HG02571 (cell line): ENCODE results near the gene CTBP1.
"Not testable (repeated sequence)": the region's sequence is repeated elsewhere in the genome, so short reads cannot be mapped to it uniquely, and the experiment has no call there.

ENCODE experiments used
- ATAC-seq: cut with Tn5 transposase; IDR thresholded peaks from one replicate; pipeline ENCODE4 v1.9.1; 2021; ENCODE audit warnings: mild to moderate bottlenecking, moderate library complexity; ENCODE audit not compliant: unreplicated experiment

CTBP1 gene

DNA sequence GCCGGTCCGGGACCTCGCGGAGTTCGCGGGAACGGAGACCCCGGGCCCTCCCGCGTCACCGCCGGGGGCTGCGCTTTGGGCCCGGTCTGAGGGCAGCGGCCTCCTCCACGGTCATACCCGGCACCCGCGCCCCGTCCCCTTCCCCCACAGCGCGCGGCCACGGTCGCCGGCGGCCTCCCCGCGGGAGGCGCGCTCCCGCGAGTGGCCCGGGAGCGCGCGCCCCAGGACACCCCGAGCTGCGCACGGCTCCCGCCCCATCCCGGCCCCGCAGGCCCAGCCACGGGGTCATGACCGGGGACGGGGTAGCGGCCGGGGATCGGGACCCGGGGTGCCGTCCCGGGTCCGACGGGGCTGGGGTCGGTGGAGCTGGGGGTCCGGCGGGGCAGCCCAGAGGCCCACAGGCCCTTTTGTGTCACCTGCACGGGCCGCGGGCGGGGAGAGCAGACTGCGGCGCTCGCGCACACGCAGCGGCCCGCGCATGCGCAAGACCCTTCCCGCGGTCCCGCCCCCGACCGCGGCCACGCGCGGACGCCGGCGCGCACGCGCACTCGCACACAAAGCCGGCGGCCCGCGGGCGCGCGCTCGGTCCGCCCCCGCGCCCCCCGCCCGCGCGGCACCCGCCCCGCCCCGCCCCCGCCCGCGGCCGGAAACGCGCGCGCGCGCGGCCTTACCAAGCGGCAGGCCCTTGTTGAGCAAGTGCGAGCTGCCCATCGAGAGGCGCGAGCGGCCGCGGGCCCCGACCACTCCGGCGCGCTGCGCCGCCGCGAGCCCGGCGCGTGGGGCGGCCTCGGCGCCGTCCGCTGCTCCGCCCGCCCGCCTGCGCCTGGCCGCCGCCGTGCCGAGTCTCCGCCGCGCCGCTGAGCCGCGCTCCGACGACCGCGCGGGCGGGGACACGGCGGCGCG, at the start of gene CTBP1:
TSS of gene CTBP1 (minus strand) at position 886 of the 903 bp plus-strand sequence. CDS start 7,799 bp downstream, outside the sequence.
- ATAC-seq = peak; percentile 34

GRCh38 chr4:1298461-1298860, 49.5 kb upstream of the CTBP1 start:
- ATAC-seq = no peak

DNA sequence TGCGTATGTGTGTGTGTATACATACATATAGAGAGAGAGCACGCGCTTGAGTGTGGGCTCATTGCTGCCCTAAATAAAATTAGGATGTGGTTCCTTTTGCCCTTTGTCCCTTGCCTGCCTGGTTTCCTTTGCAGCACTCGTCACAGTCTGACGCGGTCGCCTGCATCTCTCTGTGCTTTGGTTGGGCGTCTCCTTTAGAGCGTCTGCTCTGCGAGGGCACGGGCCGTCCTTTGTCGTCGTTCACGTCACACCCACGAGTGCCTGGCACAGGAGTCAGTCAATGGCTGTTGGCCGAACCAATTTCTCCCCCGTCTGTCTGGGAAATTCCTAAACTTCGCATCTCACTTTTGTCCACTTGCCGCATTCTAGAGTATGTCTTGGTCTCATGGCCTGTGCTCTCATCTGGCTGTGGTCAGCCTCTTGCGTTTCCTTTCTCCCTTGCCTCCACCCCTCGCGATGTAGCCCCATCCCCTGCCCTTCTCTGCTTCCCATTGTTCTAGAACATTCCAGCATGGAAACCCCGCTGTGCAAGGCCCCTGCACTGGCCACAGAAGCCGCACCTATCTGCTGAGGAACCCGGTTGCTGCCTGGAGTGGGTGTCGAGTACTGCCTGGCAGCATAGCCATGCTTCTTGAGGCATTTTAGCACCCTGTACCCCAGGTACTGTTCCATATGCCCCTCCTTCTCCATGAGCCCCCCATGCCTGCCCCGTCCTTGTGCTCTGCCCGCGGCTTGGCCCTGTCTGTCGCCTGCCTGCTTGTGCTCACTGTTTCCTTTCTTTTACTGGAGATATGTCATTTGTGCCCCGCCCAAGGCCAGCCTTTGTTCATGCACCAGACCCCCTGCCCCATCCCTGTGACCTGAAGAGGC, 48.8 kb upstream of the CTBP1 start:
- no peak for ATAC-seq

DNA sequence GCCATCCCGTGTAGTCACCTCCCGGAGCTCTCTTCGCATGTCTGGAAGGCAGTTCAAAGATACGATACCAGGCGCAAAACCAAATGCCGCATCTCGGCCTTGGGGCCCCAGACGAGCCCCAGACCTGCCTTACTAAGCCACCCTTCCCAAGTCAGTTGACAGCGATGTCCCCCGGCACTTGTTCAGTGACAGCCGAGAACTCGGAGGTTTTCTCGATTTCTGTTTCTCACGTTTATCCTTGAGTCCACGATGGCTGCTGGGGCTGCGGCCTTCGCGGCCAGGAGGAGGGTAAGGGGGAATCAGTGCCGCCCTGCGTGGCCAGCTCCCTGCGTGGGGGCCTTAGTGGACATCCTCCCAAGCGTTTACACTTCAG, 48.1 kb upstream of the CTBP1 start:
- ATAC-seq = no peak

DNA sequence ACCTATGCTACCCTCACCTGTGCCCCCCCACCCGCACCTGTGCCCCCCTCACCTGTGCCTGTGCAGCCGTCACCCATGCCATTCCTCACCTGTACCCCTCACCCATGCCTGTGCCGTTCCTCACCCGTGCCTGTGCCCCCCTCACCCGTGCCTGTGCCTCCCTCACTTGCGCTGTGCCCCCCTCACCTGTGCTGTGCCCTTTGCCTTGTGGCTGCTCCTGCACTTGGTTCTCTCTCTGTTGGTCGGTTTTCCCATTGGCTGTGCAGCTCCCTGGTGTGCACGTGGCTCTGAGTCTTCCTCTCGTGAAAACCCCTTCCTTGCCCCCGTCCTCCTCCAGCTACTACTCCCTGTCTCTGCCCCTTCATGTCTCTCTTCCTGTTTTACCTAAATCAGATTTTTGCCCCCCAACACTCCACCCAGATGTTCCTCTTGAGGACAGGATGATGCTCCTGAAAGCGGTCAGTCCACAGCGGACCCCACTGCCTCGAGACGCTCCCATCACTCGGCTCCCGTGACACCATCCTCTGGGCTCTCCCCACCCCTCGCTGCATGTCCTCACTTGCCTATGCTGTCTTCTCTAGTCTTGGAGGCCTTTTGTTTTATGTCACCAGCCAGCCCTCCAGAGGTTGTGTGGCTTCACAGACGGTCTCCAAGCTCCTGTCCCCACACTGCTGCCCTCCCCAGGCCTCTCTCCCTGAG, 47.5 kb upstream of the CTBP1 start:
- no peak for ATAC-seq

DNA sequence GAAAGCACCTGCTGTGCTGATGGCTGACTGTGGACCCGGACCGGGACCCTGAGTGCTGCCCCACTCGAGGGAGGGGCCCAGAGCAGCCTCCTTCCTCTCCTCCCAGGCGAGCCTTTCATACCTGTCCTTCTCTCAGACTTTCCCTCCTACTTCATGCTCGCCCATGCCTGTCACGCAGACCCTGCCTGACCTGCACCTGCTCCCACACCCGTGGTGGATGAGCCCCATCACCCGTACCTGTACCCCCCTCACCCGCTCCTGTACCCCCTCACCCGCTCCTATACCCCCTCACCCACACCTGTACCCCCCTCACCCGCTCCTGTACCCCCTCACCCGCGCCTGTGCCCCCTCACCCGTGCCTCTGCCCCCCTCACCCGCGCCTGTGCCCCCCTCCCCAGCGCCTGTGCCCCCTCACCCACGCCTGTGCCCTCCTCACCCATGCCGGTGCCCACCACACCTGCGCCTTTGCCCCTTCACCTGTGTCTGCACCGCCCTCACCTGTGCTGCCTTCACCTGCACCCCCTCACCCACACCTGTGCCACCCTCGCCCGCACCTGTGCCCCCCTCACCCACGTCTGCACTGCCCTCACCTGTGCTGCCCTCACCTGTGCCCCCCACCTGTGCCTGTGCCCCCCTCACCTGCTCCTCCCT, 46.6 kb upstream of the CTBP1 start:
- no peak for ATAC-seq

- no peak for ATAC-seq
Measured at GRCh38 chr4:1294891-1295290, 46.0 kb upstream of the CTBP1 start.

DNA sequence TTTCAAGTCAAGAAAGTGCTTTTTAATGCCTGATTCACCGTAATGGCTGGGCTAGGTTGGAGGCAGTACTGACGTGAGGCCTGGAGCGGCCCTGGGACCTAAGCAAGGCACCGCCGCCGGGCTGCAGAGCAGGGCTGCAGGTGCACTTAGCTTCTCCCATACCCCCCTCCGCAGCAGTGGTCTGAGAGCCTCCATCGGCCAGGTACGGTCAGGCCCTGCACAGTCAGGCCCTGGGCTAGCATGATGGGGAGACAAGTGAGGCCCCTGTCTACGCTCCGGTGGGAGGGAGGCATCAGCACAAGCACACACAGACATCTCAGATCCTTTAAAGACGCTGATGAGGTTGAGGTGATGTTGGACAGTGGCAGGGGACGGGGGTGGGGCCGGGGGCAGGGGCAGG, 45.5 kb upstream of the CTBP1 start:
- ATAC-seq = no peak

- no peak for ATAC-seq
Measured at GRCh38 chr4:1293991-1294390, 45.1 kb upstream of the CTBP1 start.

DNA sequence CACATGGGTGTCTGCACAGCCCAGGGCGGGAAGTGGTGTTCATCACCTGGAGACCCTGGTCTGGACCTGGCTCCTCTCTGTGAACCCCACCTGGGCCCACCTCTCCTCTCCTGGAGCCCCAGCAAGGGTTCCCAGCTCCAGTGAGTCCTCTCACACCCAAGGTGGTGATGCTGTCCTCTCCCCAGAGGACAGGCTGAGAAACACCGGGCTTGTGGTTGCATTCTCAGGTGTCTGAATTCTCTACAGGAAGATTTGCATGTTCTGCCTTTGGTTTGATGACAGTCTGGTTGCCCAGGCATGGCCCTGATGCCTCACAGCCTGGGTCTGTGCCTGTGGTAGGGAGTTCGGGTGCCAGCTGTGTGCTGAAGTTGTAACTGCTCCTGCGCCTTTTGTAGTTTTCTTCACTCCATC, 44.6 kb upstream of the CTBP1 start:
- no peak for ATAC-seq

GRCh38 chr4:1292703-1293011, 43.7 kb upstream of the CTBP1 start:
- not testable (repeated sequence) for ATAC-seq

GRCh38 chr4:1291996-1292702, 43.2 kb upstream of the CTBP1 start:
- ATAC-seq = no peak

DNA sequence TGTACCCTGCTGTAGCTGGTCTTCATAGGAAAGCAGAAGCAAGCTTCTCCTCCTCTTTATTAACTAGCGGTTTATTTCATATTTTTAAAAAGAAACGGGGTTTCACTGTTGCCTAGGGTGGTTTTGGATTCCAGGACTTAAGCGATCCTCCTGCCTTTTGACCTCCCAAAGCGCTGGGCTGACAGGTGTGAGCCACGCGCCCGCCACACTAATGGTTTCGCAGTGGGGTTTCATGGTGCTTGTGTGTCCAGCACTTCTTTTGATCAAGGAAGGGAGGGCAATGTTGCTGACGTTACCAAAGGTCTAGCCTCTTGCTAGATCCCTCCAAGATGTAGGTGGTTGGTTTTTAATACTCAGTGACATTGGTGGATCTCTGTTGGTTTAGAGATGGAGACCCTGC, 42.2 kb upstream of the CTBP1 start:
- ATAC-seq = no peak

GRCh38 chr4:1290165-1290977, 41.4 kb upstream of the CTBP1 start:
- no peak for ATAC-seq

GRCh38 chr4:1289207-1290164, 40.6 kb upstream of the CTBP1 start, which contains the start of gene MAEA:
Gene MAEA, plus strand, starts transcription at chr4:1289891. Its CDS starts 23 bp downstream, at chr4:1289914.
- ATAC-seq = peak; percentile 95

- no peak for ATAC-seq
Measured at GRCh38 chr4:1288786-1289185, 39.9 kb upstream of the CTBP1 start.

DNA sequence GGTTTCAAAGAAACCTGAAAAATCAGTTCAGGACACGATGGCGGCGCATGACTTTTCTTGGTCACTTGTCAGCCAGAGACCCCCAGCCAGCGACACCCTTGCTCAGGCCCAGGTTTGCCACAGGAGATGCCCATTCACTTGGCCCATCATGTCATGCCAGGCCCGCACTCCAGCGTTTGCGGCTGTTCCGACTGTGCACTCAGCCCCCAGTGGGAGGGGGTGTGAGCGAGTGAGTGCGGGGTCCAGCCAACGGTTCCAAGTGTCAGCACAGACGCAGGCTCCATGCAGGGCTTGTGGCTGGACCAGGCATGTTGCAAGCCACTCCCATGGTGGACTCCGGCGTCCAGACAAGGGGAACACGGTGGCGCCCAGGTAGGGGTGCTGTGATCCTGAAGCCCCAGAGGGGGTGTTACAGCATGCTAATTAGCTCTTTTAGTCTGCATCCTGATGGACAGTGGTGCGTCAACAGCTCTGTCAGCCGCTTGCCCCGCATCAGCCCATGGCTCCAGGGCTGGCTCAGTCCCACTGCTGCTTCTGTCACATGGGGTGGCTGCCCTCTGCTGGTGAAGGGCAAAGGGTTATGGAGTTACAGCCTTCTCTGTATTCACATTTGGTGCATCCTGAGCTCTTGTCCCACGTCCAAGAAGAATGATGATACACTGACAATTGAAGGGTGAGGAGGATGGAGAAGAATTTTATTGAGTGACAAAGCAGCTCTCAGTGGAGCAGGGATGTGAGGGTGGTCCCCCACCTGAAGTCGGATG, 37.0 kb upstream of the CTBP1 start:
- no peak for ATAC-seq
